H9 (cell line): Measurements from ENCODE around the gene HP1BP3. TPM values are rescaled to one million over a fixed set of nuclear protein-coding genes. Genes with fewer than 3 reads are reported as not detected.

Source experiments
- DNase-seq: peaks from one replicate; pipeline ENCODE4 v3.0.0-alpha.2; 2017
- H2AFZ ChIP-seq: one replicate; pipeline ENCODE4 v1.6.1; 2013; ENCODE audit warnings: mild to moderate bottlenecking, low read length, control low read depth, moderate library complexity
- H2AK5ac ChIP-seq: 2 replicates; pipeline ENCODE4 v1.6.1; 2013; ENCODE audit warnings: low read length, control low read depth, mixed read lengths; ENCODE audit not compliant: insufficient read length
- H2BK120ac ChIP-seq: one replicate; pipeline ENCODE4 v1.6.1; 2013; ENCODE audit warnings: low read depth, mild to moderate bottlenecking, low read length, control low read depth, inconsistent platforms; ENCODE audit not compliant: poor library complexity, severe bottlenecking
- H2BK12ac ChIP-seq: 2 replicates; pipeline ENCODE4 v1.6.1; 2013; ENCODE audit warnings: low read length, control low read depth, mixed read lengths, low read depth; ENCODE audit not compliant: insufficient read length
- H2BK15ac ChIP-seq: 2 replicates; pipeline ENCODE4 v1.6.1; 2013; ENCODE audit warnings: low read depth, low read length, control low read depth
- H2BK20ac ChIP-seq: one replicate; pipeline ENCODE4 v1.6.1; 2013; ENCODE audit warnings: low read depth, mild to moderate bottlenecking, low read length, control low read depth, inconsistent platforms; ENCODE audit not compliant: poor library complexity, severe bottlenecking
- H2BK5ac ChIP-seq: 2 replicates; pipeline ENCODE4 v1.6.1; 2013; ENCODE audit warnings: low read length, control low read depth, mixed read lengths; ENCODE audit not compliant: insufficient read length
- H3K14ac ChIP-seq: 2 replicates; pipeline ENCODE4 v1.6.1; 2013; ENCODE audit warnings: low read length, control low read depth; ENCODE audit not compliant: insufficient read depth
- H3K18ac ChIP-seq: 2 replicates; pipeline ENCODE4 v1.6.1; 2013; ENCODE audit warnings: low read depth, mild to moderate bottlenecking, mixed read lengths, low read length, control low read depth; ENCODE audit not compliant: insufficient read length
- H3K23ac ChIP-seq: 2 replicates; pipeline ENCODE4 v1.6.1; 2013; ENCODE audit warnings: low read length, control low read depth, mixed read lengths, low read depth; ENCODE audit not compliant: insufficient read length
- H3K23me2 ChIP-seq: 2 replicates; pipeline ENCODE4 v1.6.1; 2013; ENCODE audit warnings: low read depth, mild to moderate bottlenecking, mixed read lengths, low read length, control low read depth; ENCODE audit not compliant: insufficient read length, poor library complexity, severe bottlenecking
- H3K27ac ChIP-seq: 2 replicates; pipeline ENCODE4 v1.5.1; 2013; ENCODE audit warnings: low read length, control low read depth, mixed read lengths, low read depth; ENCODE audit not compliant: insufficient read length
- H3K27me3 ChIP-seq: 2 replicates; pipeline ENCODE4 v1.6.1; 2013; ENCODE audit warnings: low read length, control low read depth, inconsistent platforms; ENCODE audit not compliant: insufficient read depth
- H3K4ac ChIP-seq: 2 replicates; pipeline ENCODE4 v1.6.1; 2013; ENCODE audit warnings: low read depth, mild to moderate bottlenecking, control low read depth, inconsistent platforms, low read length, moderate library complexity
- H3K4me1 ChIP-seq: 2 replicates; pipeline ENCODE4 v1.6.1; 2013; ENCODE audit warnings: low read length, control low read depth, inconsistent platforms; ENCODE audit not compliant: insufficient read depth
- H3K4me2 ChIP-seq: 2 replicates; pipeline ENCODE4 v1.6.1; 2013; ENCODE audit warnings: low read length, control low read depth, mixed read lengths; ENCODE audit not compliant: insufficient read length, insufficient read depth
- H3K56ac ChIP-seq: 2 replicates; pipeline ENCODE4 v1.6.1; 2013; ENCODE audit warnings: low read depth, mild to moderate bottlenecking, mixed read lengths, low read length, control low read depth; ENCODE audit not compliant: insufficient read length
- H3K79me1 ChIP-seq: 2 replicates; pipeline ENCODE4 v1.6.1; 2013; ENCODE audit warnings: low read depth, mild to moderate bottlenecking, moderate library complexity, low read length, control low read depth, inconsistent platforms; ENCODE audit not compliant: insufficient read depth, poor library complexity, severe bottlenecking
- H3K79me2 ChIP-seq: 2 replicates; pipeline ENCODE4 v1.6.1; 2013; ENCODE audit warnings: low read length, control low read depth, inconsistent platforms; ENCODE audit not compliant: insufficient read depth
- H3K9ac ChIP-seq: 2 replicates; pipeline ENCODE4 v1.6.1; 2013; ENCODE audit warnings: low read length, control low read depth, mixed read lengths; ENCODE audit not compliant: insufficient read length; ENCODE audit errors: extremely low read depth
- H3K9me3 ChIP-seq: one replicate; pipeline ENCODE4 v1.6.1; 2013; ENCODE audit warnings: low read depth, low read length, inconsistent platforms; ENCODE audit not compliant: control insufficient read depth
- H3T11ph ChIP-seq: one replicate; pipeline ENCODE4 v1.6.1; 2013; ENCODE audit warnings: mild to moderate bottlenecking, low read length, control low read depth, inconsistent platforms
- H4K20me1 ChIP-seq: one replicate; pipeline ENCODE4 v1.6.1; 2013; ENCODE audit not compliant: control insufficient read depth, insufficient read length, insufficient read depth
- H4K5ac ChIP-seq: 2 replicates; pipeline ENCODE4 v1.6.1; 2013; ENCODE audit warnings: low read depth, mild to moderate bottlenecking, mixed read lengths, low read length, control low read depth; ENCODE audit not compliant: insufficient read length
- H4K8ac ChIP-seq: replicated peaks from 2 replicates; pipeline ENCODE4 v1.6.1; 2013; ENCODE audit warnings: low read length, control low read depth, mixed read lengths, low read depth; ENCODE audit not compliant: insufficient read length
- H4K91ac ChIP-seq: 2 replicates; pipeline ENCODE4 v1.6.1; 2013; ENCODE audit warnings: low read depth, mild to moderate bottlenecking, moderate library complexity, mixed read lengths, low read length, control low read depth; ENCODE audit not compliant: insufficient read length
- H3K27ac Mint-ChIP-seq, 3 experiments: 2 replicates in 2 of 3; 3 replicates in 1 of 3; pipeline ENCODE4 v1.8.0; 2020 to 2021; ENCODE audit warnings: mixed read lengths in 3 of 3, mild to moderate bottlenecking in 1 of 3, moderate library complexity in 1 of 3
- H3K27me3 Mint-ChIP-seq: 2 replicates; pipeline ENCODE4 v1.8.0; 2021; ENCODE audit warnings: low read depth, mild to moderate bottlenecking, moderate library complexity, mixed read lengths
- H3K36me3 Mint-ChIP-seq, 3 experiments: 2 replicates in 2 of 3; 3 replicates in 1 of 3; pipeline ENCODE4 v1.8.0; 2020 to 2021; ENCODE audit warnings: low read depth in 3 of 3, mixed read lengths in 3 of 3; ENCODE audit not compliant: insufficient read depth in 1 of 3
- H3K4me1 Mint-ChIP-seq, 2 experiments: 2 replicates each; pipeline ENCODE4 v1.8.0; 2020; ENCODE audit warnings: mixed read lengths in 2 of 2
- H3K4me3 Mint-ChIP-seq, 2 experiments: 2 replicates in 1 of 2; 3 replicates in 1 of 2; pipeline ENCODE4 v1.8.0; 2020 to 2021; ENCODE audit warnings: mild to moderate bottlenecking in 2 of 2, mixed read lengths in 2 of 2, moderate library complexity in 1 of 2
- H3K9me3 Mint-ChIP-seq, 2 experiments: 2 replicates in 1 of 2; 3 replicates in 1 of 2; pipeline ENCODE4 v1.8.0; 2020; ENCODE audit warnings: mild to moderate bottlenecking in 2 of 2, mixed read lengths in 2 of 2, moderate library complexity in 1 of 2
- CTCF ChIP-seq: fragments of 200-600 bp; sonication (generic); conservative IDR thresholded peaks from 3 replicates; pipeline ENCODE4 v1.8.0; 2021; ENCODE audit warnings: antibody characterized with exemption, mild to moderate bottlenecking
- WGBS: extraction: QIAGEN DNeasy Blood & Tissue Kit; methylation state at CpG from one replicate; pipeline ENCODE4 v1.1.7; 2013; ENCODE audit warnings: missing lambda C conversion rate, low lambda C conversion rate, mixed read lengths; ENCODE audit not compliant: insufficient read length; ENCODE audit errors: extremely low coverage; 5-methylcytosine and 5-hydroxymethylcytosine counted together
- total RNA-seq: library from RNA; stranded (reverse); gene quantifications from 2 replicates; pipeline ENCODE4 v1.2.1, GENCODE V29; 2021

Gene HP1BP3
- total RNA-seq, 1 experiment from 2014 or later: 127 TPM

GRCh38 chr1:20830378-20830777 is 43.3 kb upstream of the HP1BP3 start:
- no peak overlapping the region for H2BK20ac ChIP-seq
- no peaks in the 10 kb centered on the region for H3K4me1 Mint-ChIP-seq
- H3T11ph ChIP-seq: no peak overlapping the region
- WGBS: no CpG with 5 or more reads among the region's 2 CpGs
- no peak overlapping the region for H2BK15ac ChIP-seq
- no peak for DNase-seq
- no peaks in the 10 kb centered on the region for H3K79me1 ChIP-seq
- no peak overlapping the region for H3K14ac ChIP-seq
- H4K20me1 ChIP-seq: no peaks in the 10 kb centered on the region
- no peak overlapping the region for H3K23ac ChIP-seq
- no peak overlapping the region for H2AFZ ChIP-seq
- H3K27me3 ChIP-seq: no peaks in the 10 kb centered on the region
- H2AK5ac ChIP-seq: no peak overlapping the region
- no peak for TF ChIP-seq CTCF
- H4K91ac ChIP-seq: no peak overlapping the region
- peaks cover 0 to 2% of the 10 kb centered on the region in 2 experiments; a peak in 4 of 5 replicates for H3K9me3 Mint-ChIP-seq
- H3K4ac ChIP-seq: no peak overlapping the region
- no peak overlapping the region for H3K9ac ChIP-seq
- H2BK5ac ChIP-seq: no peak overlapping the region
- no peaks in the 10 kb centered on the region for H3K27me3 Mint-ChIP-seq
- H3K18ac ChIP-seq: no peak overlapping the region
- no peaks in the 10 kb centered on the region for H3K23me2 ChIP-seq
- H3K27ac ChIP-seq: no peak overlapping the region
- H3K4me1 ChIP-seq: no peaks in the 10 kb centered on the region
- H3K79me2 ChIP-seq: no peaks in the 10 kb centered on the region
- H3K4me2 ChIP-seq: no peak overlapping the region
- H4K8ac ChIP-seq: no peak overlapping the region
- no peak overlapping the region for H2BK120ac ChIP-seq
- no peak overlapping the region for H4K5ac ChIP-seq
- no peak overlapping the region for H3K56ac ChIP-seq
- H2BK12ac ChIP-seq: no peak overlapping the region
- H3K9me3 ChIP-seq: no peaks in the 10 kb centered on the region
- no peak overlapping the region for H3K27ac Mint-ChIP-seq
- H3K4me3 Mint-ChIP-seq: no peak overlapping the region
- H3K36me3 Mint-ChIP-seq: peaks cover 17 to 34% (median 28%) of the 10 kb centered on the region in 3 experiments; a peak in 6 of 7 replicates
